Calu3 (cell line): ENCODE results near the gene CERS4. TPM values are rescaled to one million over a fixed set of nuclear protein-coding genes. Genes with fewer than 3 reads are reported as not detected.

ENCODE experiments used
- Bru-seq: library from RNA; stranded (reverse); fragments of 400-500 nt; gene quantifications from one replicate; lab custom pipeline; 2021; lab: Mats Ljungman, UMichigan
- BruChase-seq, 2 experiments: library from RNA; stranded (reverse); fragments of 400-500 nt; gene quantifications; one replicate each; lab custom pipeline; 2021; lab: Mats Ljungman, UMichigan
- BruUV-seq: library from RNA; stranded (reverse); fragments of 400-500 nt; replicated peaks from 2 replicates; lab custom pipeline; 2021; lab: Mats Ljungman, UMichigan
- CTCF ChIA-PET: fragments of 300-600 bp; sonication (Branson Sonifier 250); formaldehyde crosslinking; loops from one replicate; lab custom pipeline; 2022; ENCODE audit warnings: antibody characterized with exemption; lab: Charles Lee
- DNase-seq: peaks from one replicate; pipeline ENCODE4 v3.0.0; 2022
- H3K27ac Mint-ChIP-seq: one replicate; pipeline ENCODE4 v1.8.0; 2022; ENCODE audit warnings: mixed read lengths; ENCODE audit not compliant: unreplicated experiment
- H3K27me3 Mint-ChIP-seq: one replicate; pipeline ENCODE4 v1.8.0; 2022; ENCODE audit warnings: mixed read lengths; ENCODE audit not compliant: unreplicated experiment
- H3K36me3 Mint-ChIP-seq: one replicate; pipeline ENCODE4 v1.8.0; 2022; ENCODE audit warnings: mild to moderate bottlenecking, moderate library complexity, mixed read lengths; ENCODE audit not compliant: insufficient read depth, unreplicated experiment
- H3K4me1 Mint-ChIP-seq: one replicate; pipeline ENCODE4 v1.8.0; 2022; ENCODE audit warnings: mild to moderate bottlenecking, low read depth, mixed read lengths; ENCODE audit not compliant: unreplicated experiment
- H3K4me3 Mint-ChIP-seq: one replicate; pipeline ENCODE4 v1.8.0; 2022; ENCODE audit warnings: mild to moderate bottlenecking, low read depth, moderate library complexity, mixed read lengths; ENCODE audit not compliant: unreplicated experiment
- H3K9me3 Mint-ChIP-seq: one replicate; pipeline ENCODE4 v1.8.0; 2022; ENCODE audit warnings: low read depth, mixed read lengths; ENCODE audit not compliant: unreplicated experiment
- CTCF ChIP-seq: fragments of 200-600 bp; IDR thresholded peaks from one replicate; pipeline ENCODE4 v1.8.0; 2022; ENCODE audit warnings: antibody characterized with exemption; ENCODE audit not compliant: unreplicated experiment
- intact Hi-C: fragments of 100-400 bp; cut with micrococcal nuclease; formaldehyde crosslinking; loops from one replicate; pipeline ENCODE4 v1.10.0; 2022; ENCODE audit not compliant: unreplicated experiment
- long read RNA-seq: library from polyadenylated mRNA; stranded (forward); transcript quantifications from one replicate; pipeline ENCODE4 v2.0.0, GENCODE V29; 2022
- total RNA-seq: library from RNA; stranded (reverse); gene quantifications from 2 replicates; pipeline ENCODE4 v1.2.3, GENCODE V29; 2022

Gene CERS4
- 10.1 and 13.4 TPM in 2 replicates for total RNA-seq
- percentile 40 among the genes with signal in this experiment for Bru-seq, nascent RNA
- BruChase-seq, experiment 1, labeled RNA remaining after a 6-hour chase = percentile 53 among the genes with signal in this experiment
- BruChase-seq, experiment 2, labeled RNA remaining after a 2-hour chase = percentile 56 among the genes with signal in this experiment
- long read RNA-seq, partial matches to known transcripts = 2 of 12 reads
- long read RNA-seq, other reads (novel, unspliced or antisense) = 8 of 12 reads

- peak; percentile 68 for DNase-seq
- H3K27ac Mint-ChIP-seq = no peak within 1 kb of the TSS
- no peaks in the 10 kb centered on the region for H3K9me3 Mint-ChIP-seq
- H3K4me3 Mint-ChIP-seq = peak within 1 kb of the TSS; percentile 66
- intact Hi-C loops = no loop called here
- H3K27me3 Mint-ChIP-seq = no peaks in the 10 kb centered on the region
- CTCF ChIA-PET = interaction anchor here (0.6 kb wide), 1 partner anchor 45 kb away, joined by 4 read pairs; no protein-coding TSS in a partner anchor
- peaks cover 29% of the 10 kb centered on the region for H3K4me1 Mint-ChIP-seq
- no TSS peak for BruUV-seq
- TF ChIP-seq CTCF = no peak
- H3K36me3 Mint-ChIP-seq = peaks cover 20% of the 10 kb centered on the region
Measured at GRCh38 chr19:8208922-8209461, at the start of gene CERS4. CERS4 (plus strand) TSS chr19:8209370; CDS start chr19:8251077, 41,707 bp downstream.

- no peaks in the 10 kb centered on the region for H3K9me3 Mint-ChIP-seq
- no peak for TF ChIP-seq CTCF
- no peaks in the 10 kb centered on the region for H3K36me3 Mint-ChIP-seq
- no TSS peak for BruUV-seq
- CTCF ChIA-PET = no interaction called here
- H3K27ac Mint-ChIP-seq = no peak overlapping the region
- H3K4me3 Mint-ChIP-seq = no peak overlapping the region
- no peaks in the 10 kb centered on the region for H3K4me1 Mint-ChIP-seq
- intact Hi-C loops = no loop called here
- DNase-seq = no peak
- peaks cover 12% of the 10 kb centered on the region for H3K27me3 Mint-ChIP-seq
Measured at GRCh38 chr19:8161135-8161646, 48.0 kb upstream of the CERS4 start.

- intact Hi-C loops = no loop called here
- H3K36me3 Mint-ChIP-seq = no peaks in the 10 kb centered on the region
- CTCF ChIA-PET = no interaction called here
- BruUV-seq = no TSS peak
- no peaks in the 10 kb centered on the region for H3K9me3 Mint-ChIP-seq
- TF ChIP-seq CTCF = no peak
- no peak for DNase-seq
- no peaks in the 10 kb centered on the region for H3K4me1 Mint-ChIP-seq
- no peak overlapping the region for H3K4me3 Mint-ChIP-seq
- no peak overlapping the region for H3K27ac Mint-ChIP-seq
- peaks cover 13% of the 10 kb centered on the region for H3K27me3 Mint-ChIP-seq
Measured at GRCh38 chr19:8163759-8164158, 45.4 kb upstream of the CERS4 start.

GRCh38 chr19:8167985-8168384, 41.2 kb upstream of the CERS4 start:
- Mint-ChIP-seq H3K9me3 (no peaks in the 10 kb centered on the region), H3K4me1 (no peaks in the 10 kb centered on the region), H3K4me3 (no peak overlapping the region), H3K36me3 (no peaks in the 10 kb centered on the region), H3K27me3 (peaks cover 13% of the 10 kb centered on the region), H3K27ac (no peak overlapping the region)
- intact Hi-C loops = no loop called here
- DNase-seq = no peak
- TF ChIP-seq CTCF = no peak
- CTCF ChIA-PET = interaction anchor here (0.6 to 0.7 kb wide), 2 partner anchors 9 kb away, joined by 4 to 7 read pairs; no protein-coding TSS in a partner anchor
- no TSS peak for BruUV-seq
